ENCODE data around the gene C8B. TPM values are rescaled to one million over a fixed set of nuclear protein-coding genes. Genes with fewer than 3 reads are reported as not detected.

The C8B gene
- total RNA-seq, 1 donor from 2014 or later: not detected

- Histone ChIP-seq H3K4me3 (no peak overlapping the region), H3K27ac (no peak overlapping the region), H3K4me1 (no peaks in the 10 kb centered on the region), H3K27me3 (no peaks in the 10 kb centered on the region), H3K9me3 (no peaks in the 10 kb centered on the region), H3K36me3 (no peaks in the 10 kb centered on the region)
- intact Hi-C loops (cut with DNase I): no loop called here
- TF ChIP-seq POLR2AphosphoS5 (IDR thresholded peaks at IDR 0.05; ENCODE audit: insufficient read depth in 1 of 2, low read depth in 1 of 2): no peak
- TF ChIP-seq CTCF (IDR thresholded peaks at IDR 0.05): no peak
- TF ChIP-seq POLR2A (IDR thresholded peaks at IDR 0.05): no peak
- DNase-seq (ENCODE audit: extremely low spot score in 2 of 2): no peak
Observed at GRCh38 chr1:56904663-56905397, 61.0 kb downstream of the C8B start.

GRCh38 chr1:56903778-56904177, 62.0 kb downstream of the C8B start:
- Histone ChIP-seq H3K9me3 (no peaks in the 10 kb centered on the region), H3K36me3 (no peaks in the 10 kb centered on the region), H3K27me3 (no peaks in the 10 kb centered on the region), H3K27ac (no peak overlapping the region), H3K4me1 (no peaks in the 10 kb centered on the region), H3K4me3 (no peak overlapping the region)
- TF ChIP-seq CTCF (IDR thresholded peaks at IDR 0.05): no peak
- no peak for TF ChIP-seq POLR2AphosphoS5 (IDR thresholded peaks at IDR 0.05; ENCODE audit: insufficient read depth in 1 of 2, low read depth in 1 of 2)
- TF ChIP-seq POLR2A (IDR thresholded peaks at IDR 0.05): no peak
- DNase-seq (ENCODE audit: extremely low spot score in 2 of 2): no peak
- intact Hi-C loops (cut with DNase I): no loop called here

- Histone ChIP-seq H3K27me3 (no peaks in the 10 kb centered on the region), H3K4me3 (no peak overlapping the region), H3K4me1 (no peaks in the 10 kb centered on the region), H3K27ac (no peak overlapping the region), H3K9me3 (no peaks in the 10 kb centered on the region), H3K36me3 (no peaks in the 10 kb centered on the region)
- TF ChIP-seq POLR2AphosphoS5 (IDR thresholded peaks at IDR 0.05; ENCODE audit: insufficient read depth in 1 of 2, low read depth in 1 of 2): no peak
- TF ChIP-seq POLR2A (IDR thresholded peaks at IDR 0.05): no peak
- DNase-seq (ENCODE audit: extremely low spot score in 2 of 2): no peak
- intact Hi-C loops (cut with DNase I): no loop called here
Observed at GRCh38 chr1:56901716-56902115, 64.1 kb downstream of the C8B start.

GRCh38 chr1:56898879-56899278, 66.9 kb downstream of the C8B start:
- H3K36me3 ChIP-seq: no peaks in the 10 kb centered on the region
- intact Hi-C loops (cut with DNase I): no loop called here
- H3K27me3 ChIP-seq: no peaks in the 10 kb centered on the region
- DNase-seq (ENCODE audit: extremely low spot score in 2 of 2): no peak
- H3K27ac ChIP-seq: no peak overlapping the region
- no peaks in the 10 kb centered on the region for H3K4me1 ChIP-seq
- H3K4me3 ChIP-seq: no peak overlapping the region
- TF ChIP-seq POLR2AphosphoS5 (IDR thresholded peaks at IDR 0.05; ENCODE audit: insufficient read depth in 1 of 2, low read depth in 1 of 2) (no peak), POLR2A (IDR thresholded peaks at IDR 0.05) (no peak), CTCF (IDR thresholded peaks at IDR 0.05) (no peak)
- H3K9me3 ChIP-seq: no peaks in the 10 kb centered on the region

GRCh38 chr1:56898005-56898373, 67.8 kb downstream of the C8B start:
- no peak for DNase-seq (ENCODE audit: extremely low spot score in 2 of 2)
- Histone ChIP-seq H3K4me3 (no peak overlapping the region), H3K27ac (no peak overlapping the region), H3K27me3 (no peaks in the 10 kb centered on the region), H3K4me1 (no peaks in the 10 kb centered on the region), H3K36me3 (no peaks in the 10 kb centered on the region), H3K9me3 (no peaks in the 10 kb centered on the region)
- intact Hi-C loops (cut with DNase I): no loop called here
- TF ChIP-seq POLR2A (IDR thresholded peaks at IDR 0.05) (no peak), POLR2AphosphoS5 (IDR thresholded peaks at IDR 0.05; ENCODE audit: insufficient read depth in 1 of 2, low read depth in 1 of 2) (no peak), CTCF (IDR thresholded peaks at IDR 0.05) (no peak)
